TTC549 (cell line): Measurements from ENCODE around the gene PAPPA2.
"Not testable (repeated sequence)": the region's sequence is repeated elsewhere in the genome, so short reads cannot be mapped to it uniquely, and the experiment has no call there.

Experiments used
- FAIRE-seq: peaks from 2 replicates; lab custom pipeline; 2012; peaks lifted over from hg19 to GRCh38; lab: Jason Lieb, UNC

The PAPPA2 gene

GRCh38 chr1:176462674-176463378 lies at the start of gene PAPPA2:
Gene PAPPA2 (plus strand): TSS chr1:176463175. CDS start chr1:176556323, 93,148 bp downstream.
- no peak for FAIRE-seq

- FAIRE-seq = no peak
These were observed 46.2 kb upstream of the PAPPA2 start for GRCh38 chr1:176416777-176417176.

GRCh38 chr1:176419608-176420007 lies 43.4 kb upstream of the PAPPA2 start:
- not testable (repeated sequence) for FAIRE-seq

GRCh38 chr1:176434234-176434633 lies 28.7 kb upstream of the PAPPA2 start:
- no peak for FAIRE-seq

- FAIRE-seq = no peak
These were observed 26.7 kb upstream of the PAPPA2 start for GRCh38 chr1:176436251-176436650.

- FAIRE-seq = no peak
These were observed 22.8 kb upstream of the PAPPA2 start for GRCh38 chr1:176440176-176440575.

GRCh38 chr1:176444286-176444685 lies 18.7 kb upstream of the PAPPA2 start:
- FAIRE-seq = no peak

GRCh38 chr1:176445402-176445801 lies 17.6 kb upstream of the PAPPA2 start:
- no peak for FAIRE-seq

- no peak for FAIRE-seq
These were observed 14.6 kb upstream of the PAPPA2 start for GRCh38 chr1:176448340-176448739.

GRCh38 chr1:176450526-176450925 lies 12.4 kb upstream of the PAPPA2 start:
- FAIRE-seq = no peak

- FAIRE-seq = not testable (repeated sequence)
These were observed 11.2 kb upstream of the PAPPA2 start for GRCh38 chr1:176451741-176452140.

- FAIRE-seq = no peak
These were observed 6.2 kb upstream of the PAPPA2 start for GRCh38 chr1:176456795-176457194.

- FAIRE-seq = no peak
These were observed 2.2 kb upstream of the PAPPA2 start for GRCh38 chr1:176460544-176461336.

GRCh38 chr1:176461576-176461975 lies 1.4 kb upstream of the PAPPA2 start:
- no peak for FAIRE-seq

- FAIRE-seq = no peak
These were observed 3.5 kb downstream of the PAPPA2 start for GRCh38 chr1:176466514-176466913.

GRCh38 chr1:176469450-176470010 lies 6.6 kb downstream of the PAPPA2 start:
- FAIRE-seq = no peak

- no peak for FAIRE-seq
These were observed 8.6 kb downstream of the PAPPA2 start for GRCh38 chr1:176471338-176472121.

- no peak for FAIRE-seq
These were observed 17.0 kb downstream of the PAPPA2 start for GRCh38 chr1:176479971-176480370.

GRCh38 chr1:176480750-176481149 lies 17.8 kb downstream of the PAPPA2 start:
- FAIRE-seq = no peak

GRCh38 chr1:176485083-176485482 lies 22.1 kb downstream of the PAPPA2 start:
- FAIRE-seq = no peak

GRCh38 chr1:176494436-176494835 lies 31.5 kb downstream of the PAPPA2 start:
- no peak for FAIRE-seq

- FAIRE-seq = no peak
These were observed 36.7 kb downstream of the PAPPA2 start for GRCh38 chr1:176499671-176500070.

- no peak for FAIRE-seq
These were observed 38.6 kb downstream of the PAPPA2 start for GRCh38 chr1:176501599-176501998.
